Measurements from ENCODE around the gene CAPN11.

Gene CAPN11

DNA sequence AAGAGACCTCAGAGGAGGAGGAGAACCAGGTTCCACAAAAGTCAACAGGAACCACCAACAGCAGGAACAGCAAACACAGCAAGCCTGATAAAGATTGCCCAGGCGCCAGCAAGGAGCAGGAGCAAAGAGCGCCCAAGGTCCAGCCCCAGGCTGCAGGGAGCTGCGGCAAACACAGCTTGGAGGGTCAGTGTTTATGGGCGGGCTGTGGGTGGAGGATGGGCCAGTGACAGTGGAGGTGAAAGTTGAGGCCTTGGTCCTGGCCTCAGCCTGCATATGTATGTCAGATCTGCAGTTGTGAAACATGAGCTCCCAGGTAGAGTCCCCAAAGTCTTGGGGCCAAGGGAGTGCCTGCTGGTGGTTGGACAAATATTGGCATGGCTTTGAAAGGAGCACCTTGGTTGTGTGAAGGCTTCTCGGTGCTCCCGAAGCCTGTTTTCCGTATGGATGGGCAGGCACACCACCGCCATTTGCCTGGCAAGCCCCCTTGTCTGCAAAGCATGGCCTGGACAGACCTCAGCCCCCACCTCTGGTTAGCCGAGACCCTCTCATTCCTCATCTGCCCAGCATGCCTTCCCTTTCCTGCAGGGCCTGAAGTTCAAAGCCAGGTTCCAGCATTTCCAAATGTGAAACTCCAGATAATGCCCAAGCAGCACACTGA is 2.0 kb upstream of the CAPN11 start:
- no peak for TF ChIP-seq ZNF274 (IDR thresholded peaks at IDR 0.05; ENCODE audit: low read depth, low read length)
- no peak overlapping the region for H3K4me3 ChIP-seq (ENCODE audit: low read length)

DNA sequence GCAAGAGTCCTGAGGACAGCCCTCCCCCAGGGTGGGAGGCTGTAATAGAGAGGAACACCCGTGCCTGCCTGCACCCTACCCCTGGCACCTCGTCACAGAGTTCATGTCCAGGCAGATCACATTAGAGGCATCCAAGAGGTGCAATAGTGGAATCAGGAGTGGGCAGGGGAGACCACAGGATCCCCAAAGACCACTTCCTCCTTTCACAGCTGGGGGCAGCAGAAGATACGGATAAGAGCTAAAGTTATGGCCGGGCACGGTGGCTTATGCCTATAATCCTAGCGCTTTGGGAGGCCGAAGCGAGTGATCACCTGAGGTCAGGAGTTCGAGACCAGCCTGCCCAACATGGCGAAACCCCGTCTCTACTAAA is 1.5 kb upstream of the CAPN11 start:
- TF ChIP-seq ZNF274 (IDR thresholded peaks at IDR 0.05; ENCODE audit: low read depth, low read length): no peak
- no peak overlapping the region for H3K4me3 ChIP-seq (ENCODE audit: low read length)

DNA sequence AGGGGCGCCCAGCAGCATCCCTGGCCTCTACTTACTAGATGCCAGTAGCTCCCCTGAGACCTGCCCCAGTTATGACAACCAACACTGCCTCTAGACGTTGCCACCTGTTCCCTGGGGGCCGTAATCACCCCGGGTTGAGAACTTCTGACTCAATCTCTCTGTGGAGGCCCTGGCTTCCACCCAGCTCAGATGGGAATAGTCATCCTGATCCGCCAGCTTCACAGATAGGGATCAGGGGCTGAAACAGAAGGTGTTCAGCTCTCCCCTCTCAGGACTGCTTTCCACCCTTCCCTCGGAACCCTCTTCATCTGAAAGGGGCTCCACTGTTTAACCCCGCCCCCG is 3.3 kb downstream of the CAPN11 start:
- H3K4me3 ChIP-seq (ENCODE audit: low read length): no peak overlapping the region
- no peak for TF ChIP-seq ZNF274 (IDR thresholded peaks at IDR 0.05; ENCODE audit: low read depth, low read length)

DNA sequence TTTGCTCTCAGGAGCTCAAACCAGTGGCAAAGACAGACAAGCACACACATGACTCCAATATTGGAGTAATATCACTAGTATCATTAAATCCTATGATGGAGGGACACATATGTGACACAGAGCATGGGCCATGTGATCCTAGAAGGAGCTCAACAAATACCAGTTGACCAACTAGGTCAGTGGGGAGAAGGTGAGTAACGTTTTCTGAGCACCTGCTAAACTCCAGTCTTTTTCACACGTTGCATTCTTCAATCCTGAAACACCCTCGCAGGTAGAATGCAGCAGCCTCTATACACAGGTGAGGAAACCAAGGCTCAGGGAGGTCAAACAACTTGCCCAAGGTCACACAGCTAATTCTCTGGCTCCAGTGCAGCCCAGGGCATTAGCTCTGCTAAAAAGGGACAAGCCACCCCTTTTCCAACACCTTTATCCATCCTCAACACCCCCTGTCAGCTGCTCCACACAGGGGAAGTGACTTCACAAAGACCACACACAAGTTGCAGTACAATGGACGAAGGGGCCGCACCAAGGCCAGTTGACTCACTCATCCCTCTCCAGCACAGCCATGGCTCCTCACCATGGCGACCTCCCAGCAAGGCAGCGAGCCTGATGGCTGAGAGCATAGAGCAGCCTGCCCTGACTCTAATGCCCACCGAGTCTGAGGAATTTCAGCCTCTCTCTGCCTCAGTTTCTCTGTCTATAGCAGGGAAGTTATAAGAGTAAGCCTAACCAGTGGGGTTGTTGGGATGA is 4.4 kb downstream of the CAPN11 start:
- TF ChIP-seq ZNF274 (IDR thresholded peaks at IDR 0.05; ENCODE audit: low read depth, low read length): no peak
- H3K4me3 ChIP-seq (ENCODE audit: low read length): no peak overlapping the region

DNA sequence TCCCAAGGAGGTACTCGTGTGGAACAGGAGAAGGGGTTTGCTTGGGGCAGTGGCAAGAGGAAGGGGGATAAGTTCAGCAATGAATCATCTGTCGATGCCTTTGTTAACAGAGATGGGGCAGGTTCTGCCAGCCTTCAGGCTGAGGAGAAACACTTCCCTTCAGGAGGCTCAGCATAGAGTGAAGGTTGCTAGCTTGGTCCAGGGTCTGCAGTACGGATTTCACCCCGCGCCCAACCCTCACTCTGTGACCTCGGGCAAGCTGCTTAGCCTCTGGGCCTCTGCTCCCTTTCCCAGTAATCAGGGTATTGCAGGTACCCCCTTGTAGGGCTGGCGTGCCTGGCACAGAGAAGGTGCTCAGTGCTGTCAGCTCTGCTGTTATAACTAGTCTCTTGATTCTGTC is 7.5 kb downstream of the CAPN11 start:
- no peak for TF ChIP-seq ZNF274 (IDR thresholded peaks at IDR 0.05; ENCODE audit: low read depth, low read length)

DNA sequence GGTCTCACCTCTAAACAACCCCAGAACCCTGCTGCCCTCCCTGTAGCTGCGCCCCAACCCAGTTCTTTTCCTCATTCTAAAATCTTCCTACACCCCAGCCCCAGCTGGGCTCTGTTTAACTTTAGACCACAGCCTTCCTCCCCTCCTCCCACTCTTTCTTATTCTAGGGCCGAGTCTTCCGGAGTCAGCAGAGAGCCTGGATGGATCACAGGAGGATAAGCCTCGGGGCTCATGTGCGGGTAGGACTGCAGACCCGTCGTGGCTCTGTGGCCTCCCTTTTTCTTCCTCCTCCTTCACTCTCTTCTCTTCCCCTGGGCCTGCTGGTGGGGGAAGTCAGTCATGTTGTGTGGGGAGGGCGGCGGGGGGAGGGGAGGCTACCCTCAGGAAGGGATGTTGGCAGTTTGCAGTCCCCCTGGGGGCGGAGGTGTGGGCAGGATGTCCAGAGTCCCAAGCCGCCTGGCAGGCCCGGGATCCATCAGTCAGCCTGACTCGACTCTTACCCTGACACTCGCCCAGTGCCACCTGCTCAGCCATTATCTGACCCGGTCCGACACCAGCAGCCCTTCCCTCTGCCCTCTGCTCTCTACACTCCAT is 8.1 kb downstream of the CAPN11 start:
- no peak overlapping the region for H3K4me3 ChIP-seq (ENCODE audit: low read length)
- no peak for TF ChIP-seq ZNF274 (IDR thresholded peaks at IDR 0.05; ENCODE audit: low read depth, low read length)

More for the DNA sequence above, 7.5 kb downstream of the CAPN11 start:
- H3K4me3 ChIP-seq (ENCODE audit: low read length): no peak overlapping the region

DNA sequence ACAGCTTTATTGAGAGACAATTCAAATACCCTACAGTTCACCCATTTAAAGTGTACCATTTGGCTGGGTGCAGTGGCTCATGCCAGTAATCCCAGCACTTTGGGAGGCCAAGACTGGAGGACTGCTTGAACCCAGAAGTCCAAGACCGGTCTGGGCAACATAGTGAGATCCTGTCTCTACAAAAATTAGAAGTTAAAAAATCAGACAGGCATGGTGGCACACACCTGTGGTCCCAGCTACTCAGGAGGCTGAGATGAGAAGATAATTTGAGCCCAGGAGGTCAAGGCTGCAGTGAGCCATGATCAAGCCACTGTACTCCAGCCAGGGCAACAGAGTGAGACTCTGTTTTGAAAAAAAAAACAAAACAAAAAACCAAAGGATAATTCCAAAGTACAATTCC is 8.9 kb downstream of the CAPN11 start:
- no peak for TF ChIP-seq ZNF274 (IDR thresholded peaks at IDR 0.05; ENCODE audit: low read depth, low read length)
- no peak overlapping the region for H3K4me3 ChIP-seq (ENCODE audit: low read length)

DNA sequence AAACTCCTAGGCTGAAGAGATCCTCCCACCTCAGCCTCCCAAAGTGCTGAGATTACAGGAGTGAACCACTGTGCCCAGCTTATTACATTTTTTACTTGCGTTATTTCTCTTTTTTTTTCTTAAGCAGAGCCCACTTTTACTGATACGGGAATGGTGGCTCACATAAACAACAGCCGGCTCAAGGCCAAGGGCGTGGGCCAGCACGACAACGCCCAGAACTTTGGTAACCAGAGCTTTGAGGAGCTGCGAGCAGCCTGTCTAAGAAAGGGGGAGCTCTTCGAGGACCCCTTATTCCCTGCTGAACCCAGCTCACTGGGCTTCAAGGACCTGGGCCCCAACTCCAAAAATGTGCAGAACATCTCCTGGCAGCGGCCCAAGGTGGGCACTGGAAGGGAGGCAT is 10.5 kb downstream of the CAPN11 start:
- H3K4me3 ChIP-seq (ENCODE audit: low read length): no peak overlapping the region
- no peak for TF ChIP-seq ZNF274 (IDR thresholded peaks at IDR 0.05; ENCODE audit: low read depth, low read length)

DNA sequence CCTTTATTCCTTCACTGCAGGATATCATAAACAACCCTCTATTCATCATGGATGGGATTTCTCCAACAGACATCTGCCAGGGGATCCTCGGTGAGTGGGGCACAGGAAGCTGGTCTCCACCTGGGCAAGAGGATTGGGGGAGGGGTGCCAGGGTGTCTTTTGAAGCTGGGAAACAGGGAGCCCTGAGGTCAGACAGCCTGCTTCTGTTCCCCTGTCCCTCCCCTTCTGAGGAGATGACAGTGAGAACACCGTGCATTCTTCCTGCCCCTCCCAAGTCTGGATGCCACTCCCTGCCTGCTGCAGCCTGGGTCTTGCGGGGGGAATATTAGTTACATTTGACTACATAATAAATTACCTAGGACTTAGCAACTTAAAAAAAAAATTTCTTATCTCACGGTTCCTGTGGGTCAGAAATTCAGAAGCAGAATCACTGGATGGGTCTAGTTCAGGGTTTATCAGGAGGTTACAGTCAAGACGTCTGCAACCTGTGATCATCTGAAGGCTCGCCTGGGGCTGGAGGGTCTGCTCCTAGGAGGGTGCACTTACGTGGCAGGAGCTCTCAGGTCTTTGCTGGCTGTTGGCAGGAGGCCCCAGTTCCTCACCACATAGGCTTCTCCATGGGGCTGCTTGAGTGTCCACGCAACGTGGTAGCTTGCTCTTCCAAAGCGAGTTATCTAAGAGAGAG is 11.4 kb downstream of the CAPN11 start:
- TF ChIP-seq ZNF274 (IDR thresholded peaks at IDR 0.05; ENCODE audit: low read depth, low read length): no peak
- H3K4me3 ChIP-seq (ENCODE audit: low read length): no peak overlapping the region

DNA sequence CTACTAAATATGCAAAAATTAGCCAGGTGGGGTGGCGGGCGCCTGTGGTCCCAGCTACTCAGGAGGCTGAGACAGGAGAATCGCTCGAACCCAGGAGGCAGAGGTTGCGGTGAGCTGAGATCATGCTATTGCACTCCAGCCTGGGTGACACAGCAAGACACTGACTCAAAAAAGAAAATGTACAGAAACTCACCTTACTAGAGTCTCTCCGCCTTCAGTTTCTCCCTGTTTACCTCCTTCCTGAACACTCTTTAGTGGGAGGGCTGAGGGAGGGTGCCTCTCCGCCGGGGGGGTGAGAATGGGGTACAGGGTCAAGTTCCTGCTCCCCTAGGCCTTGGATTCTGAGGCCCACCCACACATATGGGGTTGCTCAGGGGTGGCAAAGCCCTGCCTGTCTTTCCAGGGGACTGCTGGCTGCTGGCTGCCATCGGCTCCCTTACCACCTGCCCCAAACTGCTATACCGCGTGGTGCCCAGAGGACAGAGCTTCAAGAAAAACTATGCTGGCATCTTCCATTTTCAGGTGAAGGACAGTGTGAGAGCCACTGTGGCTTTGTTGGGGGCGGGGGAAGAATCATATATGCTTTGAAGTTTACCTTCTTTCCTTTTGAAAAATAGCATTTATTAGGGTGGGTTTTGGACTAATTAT is 13.4 kb downstream of the CAPN11 start:
- H3K4me3 ChIP-seq (ENCODE audit: low read length): no peak overlapping the region
- TF ChIP-seq ZNF274 (IDR thresholded peaks at IDR 0.05; ENCODE audit: low read depth, low read length): no peak

DNA sequence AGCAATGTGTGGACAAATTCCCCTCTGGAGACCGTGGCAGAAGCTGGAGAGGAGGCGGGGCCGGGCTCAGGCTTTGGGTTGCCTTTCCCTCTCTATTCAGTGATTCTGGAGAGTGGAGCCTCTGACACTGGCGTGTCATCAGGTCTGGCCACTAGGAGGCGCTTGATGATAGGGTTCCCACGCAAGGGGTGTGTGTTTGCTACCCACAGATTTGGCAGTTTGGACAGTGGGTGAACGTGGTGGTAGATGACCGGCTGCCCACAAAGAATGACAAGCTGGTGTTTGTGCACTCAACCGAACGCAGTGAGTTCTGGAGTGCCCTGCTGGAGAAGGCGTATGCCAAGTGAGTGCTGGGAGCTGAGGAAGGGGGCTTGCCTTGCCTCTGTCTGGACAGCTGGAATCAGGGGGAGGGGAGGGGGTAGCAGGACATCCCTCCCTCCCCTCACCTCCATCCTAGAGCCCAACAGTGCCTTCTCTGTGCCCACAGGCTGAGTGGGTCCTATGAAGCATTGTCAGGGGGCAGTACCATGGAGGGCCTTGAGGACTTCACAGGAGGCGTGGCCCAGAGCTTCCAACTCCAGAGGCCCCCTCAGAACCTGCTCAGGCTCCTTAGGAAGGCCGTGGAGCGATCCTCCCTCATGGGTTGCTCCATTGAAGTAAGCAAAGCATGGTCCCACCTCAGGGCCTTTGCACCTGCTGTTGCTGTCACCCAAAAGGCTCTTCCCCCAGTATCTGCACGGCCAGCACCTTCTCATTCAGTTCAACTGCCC is 14.3 kb downstream of the CAPN11 start:
- no peak for TF ChIP-seq ZNF274 (IDR thresholded peaks at IDR 0.05; ENCODE audit: low read depth, low read length)
- no peak overlapping the region for H3K4me3 ChIP-seq (ENCODE audit: low read length)

DNA sequence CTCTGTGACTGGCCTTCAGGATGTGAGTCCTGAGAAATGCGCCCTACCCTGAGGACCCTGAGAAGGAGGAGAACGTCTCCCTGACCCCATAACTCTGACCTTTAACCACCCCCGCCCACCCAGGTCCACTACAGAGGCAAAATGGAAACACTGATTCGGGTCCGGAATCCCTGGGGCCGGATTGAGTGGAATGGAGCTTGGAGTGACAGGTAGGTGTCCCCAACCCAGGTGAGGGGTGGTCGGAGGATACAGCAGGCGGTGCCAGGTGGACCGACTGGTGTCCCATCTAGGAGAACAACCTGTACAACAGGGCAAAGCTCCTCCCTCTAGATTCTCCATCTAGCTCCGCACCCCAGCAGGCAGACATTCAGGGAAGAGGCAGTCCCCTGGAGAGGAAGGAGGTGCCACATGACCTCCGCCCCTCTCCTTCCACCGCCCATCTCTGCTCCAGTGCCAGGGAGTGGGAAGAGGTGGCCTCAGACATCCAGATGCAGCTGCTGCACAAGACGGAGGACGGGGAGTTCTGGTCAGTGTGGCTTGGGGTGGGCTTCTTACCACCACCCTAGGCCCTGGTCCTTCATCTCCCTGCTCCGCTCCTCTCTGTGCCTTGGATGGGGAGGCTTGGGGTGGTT is 17.6 kb downstream of the CAPN11 start:
- no peak for TF ChIP-seq ZNF274 (IDR thresholded peaks at IDR 0.05; ENCODE audit: low read depth, low read length)
- H3K4me3 ChIP-seq (ENCODE audit: low read length): no peak overlapping the region
